ENCODE data around the gene MTAP.

- TF ChIP-seq FOXP1 (CRISPR knock-in tag; IDR thresholded peaks at IDR 0.05; ENCODE audit: borderline replicate concordance) = no peak
- no peak for TF ChIP-seq ZNF138 (CRISPR knock-in tag; conservative IDR thresholded peaks at IDR 0.05)
- TF ChIP-seq, protein P1, sequence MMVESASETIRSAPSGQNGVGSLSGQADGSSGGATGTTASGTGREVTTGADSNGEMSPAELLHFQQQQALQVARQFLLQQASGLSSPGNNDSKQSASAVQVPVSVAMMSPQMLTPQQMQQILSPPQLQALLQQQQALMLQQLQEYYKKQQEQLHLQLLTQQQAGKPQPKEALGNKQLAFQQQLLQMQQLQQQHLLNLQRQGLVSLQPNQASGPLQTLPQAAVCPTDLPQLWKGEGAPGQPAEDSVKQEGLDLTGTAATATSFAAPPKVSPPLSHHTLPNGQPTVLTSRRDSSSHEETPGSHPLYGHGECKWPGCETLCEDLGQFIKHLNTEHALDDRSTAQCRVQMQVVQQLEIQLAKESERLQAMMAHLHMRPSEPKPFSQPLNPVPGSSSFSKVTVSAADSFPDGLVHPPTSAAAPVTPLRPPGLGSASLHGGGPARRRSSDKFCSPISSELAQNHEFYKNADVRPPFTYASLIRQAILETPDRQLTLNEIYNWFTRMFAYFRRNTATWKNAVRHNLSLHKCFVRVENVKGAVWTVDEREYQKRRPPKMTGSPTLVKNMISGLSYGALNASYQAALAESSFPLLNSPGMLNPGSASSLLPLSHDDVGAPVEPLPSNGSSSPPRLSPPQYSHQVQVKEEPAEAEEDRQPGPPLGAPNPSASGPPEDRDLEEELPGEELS (CRISPR knock-in tag; IDR thresholded peaks at IDR 0.05) = no peak
- TF ChIP-seq, protein P2, sequence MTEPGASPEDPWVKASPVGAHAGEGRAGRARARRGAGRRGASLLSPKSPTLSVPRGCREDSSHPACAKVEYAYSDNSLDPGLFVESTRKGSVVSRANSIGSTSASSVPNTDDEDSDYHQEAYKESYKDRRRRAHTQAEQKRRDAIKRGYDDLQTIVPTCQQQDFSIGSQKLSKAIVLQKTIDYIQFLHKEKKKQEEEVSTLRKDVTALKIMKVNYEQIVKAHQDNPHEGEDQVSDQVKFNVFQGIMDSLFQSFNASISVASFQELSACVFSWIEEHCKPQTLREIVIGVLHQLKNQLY (CRISPR knock-in tag; IDR thresholded peaks at IDR 0.05) = no peak
- no peak for TF ChIP-seq CTCF (IDR thresholded peaks at IDR 0.05)
- TF ChIP-seq SP1 (CRISPR knock-in tag; conservative IDR thresholded peaks at IDR 0.05) = no peak
- TF ChIP-seq ZSCAN18 (CRISPR knock-in tag; IDR thresholded peaks at IDR 0.05) = no peak
These were observed 24.1 kb upstream of the MTAP start for GRCh38 chr9:21778304-21778703.
